HG02870 (cell line): ENCODE data around the gene DLD.

Experiments
- ATAC-seq: cut with Tn5 transposase; IDR thresholded peaks from one replicate; pipeline ENCODE4 v1.9.1; 2021; ENCODE audit warnings: mild to moderate bottlenecking, moderate library complexity; ENCODE audit not compliant: unreplicated experiment

DLD gene

DNA sequence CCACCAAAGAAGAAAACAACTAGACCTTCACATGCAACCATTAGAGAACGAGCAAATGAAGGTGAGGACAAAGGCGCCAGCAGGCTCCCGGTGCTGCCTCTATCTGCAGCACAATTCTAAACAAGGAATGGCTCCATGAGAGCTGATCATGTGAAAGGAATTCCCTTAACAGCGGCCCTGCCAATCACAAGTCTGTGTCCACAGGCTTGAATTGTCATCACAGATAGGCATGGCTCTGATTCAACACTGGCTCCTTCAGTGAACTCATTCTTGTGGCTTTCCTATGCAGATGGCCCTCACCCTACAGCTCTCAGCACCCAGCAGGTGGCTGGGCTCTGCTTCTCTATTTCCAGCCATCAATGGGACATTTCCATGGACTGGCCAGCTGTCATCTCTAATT lies 75.7 kb downstream of the DLD start:
- no peak for ATAC-seq

DNA sequence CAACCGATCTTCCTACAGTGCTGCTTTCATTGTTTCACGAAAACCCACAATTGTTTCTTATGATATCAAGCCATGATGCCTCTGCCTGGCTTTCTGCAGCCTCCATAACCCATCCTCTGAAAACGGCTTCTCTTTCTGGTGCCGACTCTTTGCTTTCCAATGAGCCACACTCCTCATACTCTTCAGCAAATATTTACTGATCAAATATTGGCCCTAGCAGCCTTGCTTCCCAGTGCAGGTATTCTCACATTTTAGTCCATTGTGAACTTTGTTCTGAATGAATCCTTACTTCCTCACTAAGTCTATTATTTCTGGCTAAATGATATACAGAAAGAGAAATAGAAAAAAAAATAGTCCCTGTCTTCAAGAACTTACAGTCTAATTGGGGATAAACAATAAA lies 76.4 kb downstream of the DLD start:
- ATAC-seq: no peak

DNA sequence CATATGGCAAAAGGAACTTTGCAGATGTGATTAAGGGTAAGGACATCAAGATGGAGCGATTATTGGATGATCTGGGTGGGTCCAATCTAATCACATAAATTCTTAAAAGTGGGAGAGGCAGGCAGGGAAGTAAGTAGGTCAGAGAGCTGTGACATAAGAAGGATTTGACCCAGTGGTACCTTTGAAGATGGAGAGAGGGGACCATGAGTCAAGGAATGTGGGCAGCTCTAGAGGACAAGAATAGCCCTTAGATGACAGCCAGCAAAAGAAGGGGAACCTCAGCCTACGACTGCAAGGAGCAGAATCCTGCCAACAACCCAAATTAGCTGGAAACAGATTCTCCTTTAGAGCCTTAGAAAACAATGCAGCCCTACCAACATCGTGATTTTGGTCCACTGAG lies 77.5 kb downstream of the DLD start:
- ATAC-seq: no peak

DNA sequence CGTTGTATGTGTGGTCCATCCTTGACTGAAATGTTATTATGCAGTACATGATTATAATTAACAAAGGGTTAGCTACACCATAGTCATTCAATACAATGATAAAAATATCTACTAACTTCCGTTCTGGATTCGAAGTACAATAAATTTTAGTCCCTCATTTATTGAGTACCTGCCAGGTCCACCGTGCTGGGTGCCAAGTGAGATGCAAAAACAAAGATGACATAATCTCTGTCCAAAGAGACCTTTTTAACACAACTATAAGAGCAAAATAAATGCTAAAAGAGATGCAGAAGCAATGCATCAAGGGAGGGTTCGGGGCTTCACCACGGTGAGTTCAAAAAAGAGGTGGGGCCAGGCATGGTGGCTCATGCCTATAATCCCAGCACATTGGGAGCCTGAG lies 78.9 kb downstream of the DLD start:
- ATAC-seq: no peak
